CD4-positive, alpha-beta T cell treated with Interferon alpha-2 for 1 hour (primary cell): ENCODE measurements around the gene PTGIS.

ENCODE experiments used
- DNase-seq, 2 donors: peaks; one replicate each; pipeline ENCODE4 v3.0.0-alpha.2; 2020 to 2022

The PTGIS gene

DNA sequence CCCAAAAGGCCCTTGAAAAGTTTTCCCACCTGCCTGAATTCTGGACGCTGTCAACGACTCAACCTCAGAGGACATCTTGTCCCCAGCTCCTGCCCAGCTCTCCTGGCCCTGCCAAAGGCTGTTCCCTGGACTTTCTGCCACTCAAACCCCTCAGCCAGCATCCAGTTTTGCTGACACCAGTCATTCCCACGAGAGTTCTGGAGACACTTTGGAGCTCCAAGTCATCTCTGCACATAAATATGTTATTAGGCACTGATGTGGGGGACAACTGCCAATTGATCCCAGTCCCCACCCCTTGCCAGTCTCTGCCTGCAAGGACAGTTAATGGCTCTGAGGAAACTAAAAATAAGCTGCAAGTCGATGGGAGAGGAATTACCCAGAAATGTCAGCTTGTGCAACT is 46.6 kb downstream of the PTGIS start:
- DNase-seq, result no peak

DNA sequence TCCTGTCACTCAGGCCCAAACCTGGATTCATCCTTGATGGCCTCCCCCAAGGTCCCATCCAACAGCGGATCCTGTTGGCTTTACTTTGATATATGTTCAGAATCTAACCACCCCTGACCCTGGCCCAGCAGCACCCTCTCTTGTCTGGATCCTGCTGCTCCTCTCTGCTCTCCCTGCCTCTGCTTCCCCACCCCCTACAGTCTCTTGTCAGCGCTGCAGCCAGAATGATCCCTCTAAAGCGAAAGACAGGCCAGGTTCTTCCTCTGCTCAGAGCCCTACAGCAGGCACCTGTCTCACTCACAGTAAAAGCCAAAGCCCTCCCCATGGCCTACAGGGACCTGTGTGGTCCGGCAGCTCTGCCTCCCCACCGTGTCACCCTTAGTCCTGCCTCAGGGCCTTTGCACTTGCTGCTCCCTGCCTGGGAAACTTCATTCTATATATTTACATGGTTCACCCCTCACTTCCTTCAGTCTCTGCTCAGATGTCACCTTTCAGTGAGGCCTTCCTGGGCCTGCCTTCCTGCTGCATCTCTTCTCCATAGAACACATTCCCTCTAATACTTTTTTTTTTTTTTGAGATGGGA is 48.1 kb downstream of the PTGIS start:
- DNase-seq, result no peak

DNA sequence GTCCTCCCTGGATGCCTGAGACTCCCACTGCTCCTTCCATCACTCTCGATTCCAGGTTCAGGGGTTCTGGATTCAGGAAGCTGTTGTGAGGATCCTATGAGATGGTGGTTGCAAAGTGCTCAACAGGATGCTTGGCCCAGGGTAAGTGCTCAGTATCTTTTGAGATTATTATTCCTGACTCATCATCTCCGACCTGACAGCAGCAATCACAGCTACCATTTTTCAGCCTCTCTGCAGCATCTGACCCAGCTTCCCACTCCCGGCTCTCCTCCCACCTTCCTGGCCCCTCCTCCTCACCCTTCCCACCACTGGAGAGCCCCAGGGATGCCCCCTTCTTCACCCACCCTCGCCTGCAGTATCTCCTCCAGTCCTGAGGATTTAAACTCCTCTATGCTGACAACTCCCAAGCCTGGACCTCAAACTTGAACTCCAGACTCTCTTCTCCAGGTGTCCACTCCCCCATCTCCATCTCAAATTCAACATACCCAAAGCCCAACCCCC is 48.7 kb downstream of the PTGIS start:
- no peak for DNase-seq

DNA sequence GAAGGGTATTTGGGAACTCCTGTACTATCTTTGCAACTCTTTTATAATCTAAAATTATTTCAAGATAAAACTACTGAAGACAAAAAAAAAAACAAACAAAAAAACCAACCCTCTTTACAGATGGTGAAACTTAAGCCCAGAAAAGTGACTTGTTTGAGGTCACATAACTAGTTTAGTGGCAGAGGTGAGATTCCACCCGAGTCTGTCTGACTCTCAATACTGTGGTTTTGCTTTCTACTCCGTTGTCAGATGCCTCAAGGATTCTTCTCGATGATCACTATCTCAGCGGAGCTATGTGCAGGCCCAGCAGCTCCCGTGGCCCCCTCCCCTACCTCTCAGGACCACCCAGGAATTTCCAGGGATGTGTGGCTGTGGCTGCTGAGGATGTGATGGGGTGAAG is 49.4 kb downstream of the PTGIS start:
- DNase-seq, result peak in 1 of 2 donors; percentile 20

DNA sequence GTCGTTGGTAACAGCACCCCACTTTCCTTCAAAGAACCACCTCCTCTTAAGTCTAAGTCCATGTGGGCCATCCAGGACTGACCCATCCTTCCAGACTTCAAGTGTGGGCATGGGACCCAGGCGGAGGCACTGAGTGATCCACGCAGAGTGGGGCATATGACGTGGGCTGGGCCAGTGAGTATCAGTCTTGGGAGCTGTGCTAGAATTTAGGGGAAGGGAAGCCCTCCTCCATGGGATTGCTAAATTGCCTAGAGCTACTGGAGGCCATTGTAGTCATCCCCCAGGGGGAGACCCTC is 50.2 kb downstream of the PTGIS start:
- no peak for DNase-seq

DNA sequence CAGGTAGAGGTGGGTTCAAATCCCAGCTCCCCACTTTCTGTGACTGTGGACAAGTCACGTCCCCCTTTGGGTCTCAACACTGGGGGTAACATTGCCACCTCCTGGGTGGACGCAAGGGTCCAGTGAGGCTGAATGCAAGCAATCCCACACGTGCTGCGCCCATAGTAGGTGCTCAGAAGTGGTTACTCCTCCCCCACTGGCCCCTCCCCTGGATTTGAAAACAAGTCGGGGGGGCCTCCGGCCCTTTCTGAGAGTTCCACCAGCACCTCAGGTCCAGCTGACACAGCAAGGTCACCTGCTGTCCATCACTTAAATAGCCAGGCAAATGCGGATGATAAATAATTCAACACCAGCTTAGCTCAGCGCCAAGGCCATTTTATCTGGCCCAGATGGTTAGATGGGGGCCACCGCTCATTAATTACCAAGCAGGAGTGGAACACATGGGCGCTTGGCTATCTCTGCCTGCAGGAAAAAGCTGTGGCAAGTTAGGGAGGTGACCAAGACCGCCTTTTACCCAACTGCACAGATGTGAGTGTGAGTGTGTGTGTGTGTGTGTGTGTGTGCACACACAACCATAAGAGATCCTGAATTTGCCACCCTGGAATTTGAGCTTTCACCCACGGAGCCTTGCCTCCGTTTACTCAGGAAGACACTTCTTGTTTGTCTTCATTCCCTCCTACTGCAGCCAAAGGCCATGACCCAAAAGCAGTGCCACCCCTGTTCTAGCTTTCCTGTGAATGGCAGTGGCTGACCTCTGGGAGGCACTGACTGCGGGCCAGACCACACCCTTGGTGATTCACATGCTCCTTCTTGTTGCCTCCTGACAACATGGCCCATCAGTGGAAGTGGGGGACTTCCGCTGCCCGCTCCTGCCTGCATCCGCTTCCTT is 50.8 kb downstream of the PTGIS start:
- DNase-seq, result no peak

DNA sequence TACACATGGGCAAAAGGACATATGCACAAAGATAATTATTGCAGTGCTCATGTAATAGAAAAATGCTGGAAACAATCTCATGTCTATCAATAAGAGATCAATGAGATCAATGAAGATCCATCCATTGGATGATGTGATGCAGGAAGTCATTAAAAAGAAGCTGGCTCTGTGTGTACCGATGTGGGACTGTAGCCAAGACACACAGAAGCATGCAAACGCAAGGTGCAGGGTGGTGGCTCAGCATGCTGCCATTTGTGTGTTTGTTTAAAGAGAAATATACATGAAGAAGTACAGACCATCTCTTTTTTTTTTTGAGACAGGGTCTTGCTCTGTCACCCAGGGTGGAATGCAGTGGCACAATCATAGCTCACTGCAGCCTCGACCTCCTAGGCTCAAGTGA is 52.4 kb downstream of the PTGIS start:
- no peak for DNase-seq

DNA sequence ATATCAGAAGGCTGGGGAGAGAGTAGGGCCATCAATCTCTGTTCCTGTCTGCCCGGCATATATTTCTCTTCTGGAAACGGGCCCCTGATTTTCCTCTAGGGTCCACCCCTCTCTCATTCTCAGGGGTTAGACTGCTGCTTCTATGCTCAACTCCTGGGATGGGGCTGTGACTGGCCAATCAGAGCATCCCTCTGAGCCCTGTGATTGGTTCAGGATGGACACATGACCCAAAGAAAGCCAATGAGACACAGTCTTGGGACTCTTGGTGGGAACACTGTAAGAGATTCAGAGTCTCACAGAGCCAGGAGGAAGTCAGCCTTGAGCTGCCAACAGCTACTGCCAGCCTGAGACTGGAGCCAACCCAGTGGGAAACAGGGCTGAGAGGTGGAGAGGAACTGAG is 54.4 kb downstream of the PTGIS start:
- DNase-seq, result no peak

- no peak for DNase-seq
Measured at GRCh38 chr20:49513009-49513408, 54.9 kb downstream of the PTGIS start.

GRCh38 chr20:49511788-49512525 is 56.0 kb downstream of the PTGIS start:
- DNase-seq, result no peak

DNA sequence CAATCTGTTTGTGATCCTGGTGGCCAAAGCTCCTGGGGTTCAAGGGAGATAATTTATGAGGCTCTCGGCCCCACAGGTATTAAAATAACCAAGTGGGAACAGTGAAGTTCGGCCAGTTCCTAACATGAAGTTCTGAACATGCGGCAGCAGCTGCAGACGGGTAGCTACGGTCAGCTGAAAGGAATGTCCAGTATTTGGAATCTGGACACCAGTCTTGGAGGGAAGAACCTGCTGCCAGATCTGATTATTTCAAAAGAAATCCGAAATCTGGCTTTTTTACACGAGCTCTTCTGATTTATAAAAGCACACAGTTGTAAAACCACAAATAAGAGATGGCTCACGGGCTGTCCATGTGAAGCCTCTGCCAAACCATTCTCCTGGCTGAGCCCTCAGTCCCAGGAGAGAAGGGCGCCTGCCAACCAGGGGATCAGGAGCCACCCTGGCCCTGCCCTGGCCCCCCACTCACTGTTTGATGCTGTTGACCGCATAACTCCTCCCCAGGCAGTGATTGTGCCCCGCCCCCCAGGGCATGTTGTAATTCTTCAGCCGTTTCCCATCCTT is 57.3 kb downstream of the PTGIS start:
- DNase-seq, result no peak

- peak in 1 of 2 donors; percentile 42 for DNase-seq
Measured at GRCh38 chr20:49508435-49509199, 59.3 kb downstream of the PTGIS start.

- DNase-seq, result no peak
Measured at GRCh38 chr20:49507741-49508434, 60.0 kb downstream of the PTGIS start.

GRCh38 chr20:49505518-49505917 is 62.4 kb downstream of the PTGIS start:
- DNase-seq, result no peak

- DNase-seq, result no peak
Measured at GRCh38 chr20:49503176-49503575, 64.8 kb downstream of the PTGIS start.

DNA sequence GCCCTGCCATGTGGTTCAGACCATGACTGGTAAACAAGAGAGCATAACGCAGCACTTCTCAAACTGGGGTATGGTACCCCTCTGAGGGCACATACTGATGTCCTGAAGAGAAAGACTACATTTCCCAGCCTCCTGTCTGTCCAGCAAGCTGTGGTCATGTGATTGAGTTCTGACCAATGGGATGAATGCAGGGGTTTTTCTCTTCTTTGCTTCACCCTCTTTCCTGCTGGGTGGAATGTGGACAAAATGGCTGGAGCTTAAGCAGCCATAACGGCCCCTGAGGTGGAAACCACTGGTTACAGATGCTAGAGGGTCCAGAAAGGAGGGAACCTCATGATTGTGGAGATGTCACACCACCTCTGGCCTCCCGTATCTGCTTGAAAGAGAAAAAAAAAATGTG is 66.0 kb downstream of the PTGIS start:
- DNase-seq, result peak in 1 of 2 donors; percentile 6

GRCh38 chr20:49497398-49497669 is 70.6 kb downstream of the PTGIS start:
- no peak for DNase-seq

DNA sequence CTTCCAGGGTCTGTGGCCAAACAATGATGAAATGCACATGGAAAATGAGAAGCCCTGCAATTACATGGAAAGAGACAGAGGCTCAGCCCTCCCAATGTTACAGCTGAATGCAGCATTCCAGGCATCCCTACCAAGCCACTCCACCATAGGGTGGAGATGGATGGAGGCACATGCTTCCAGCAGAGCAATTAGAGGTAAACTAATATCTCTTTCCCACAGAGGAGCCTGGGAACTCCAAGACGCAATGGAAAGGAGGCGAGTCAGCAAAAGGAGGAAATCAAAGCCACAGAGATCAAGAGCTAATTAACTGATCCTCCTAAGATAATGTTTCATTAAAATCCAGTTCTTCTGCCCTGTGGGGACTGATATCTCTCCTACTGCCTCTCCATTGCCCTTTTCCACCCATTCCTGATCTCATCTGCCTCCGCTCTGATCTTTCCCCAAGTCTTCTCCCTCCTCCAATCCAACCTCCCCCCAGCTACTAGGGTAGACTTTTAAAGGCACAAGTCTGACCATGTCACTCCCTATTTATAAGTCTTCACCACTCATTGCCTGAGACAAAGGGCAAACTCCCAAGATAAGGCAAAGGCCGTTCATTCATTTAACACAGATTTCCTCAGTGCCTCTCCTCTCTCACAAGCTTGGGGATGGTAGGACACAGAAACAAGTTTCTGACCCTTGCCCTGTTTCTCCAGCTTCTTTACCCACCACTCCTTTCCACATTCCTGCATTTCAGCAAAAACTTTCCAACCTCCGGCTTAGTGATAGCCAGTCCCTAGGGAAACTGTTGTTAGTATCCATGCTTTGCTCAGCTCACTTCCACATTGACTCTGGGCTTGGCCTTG is 71.2 kb downstream of the PTGIS start:
- no peak for DNase-seq

DNA sequence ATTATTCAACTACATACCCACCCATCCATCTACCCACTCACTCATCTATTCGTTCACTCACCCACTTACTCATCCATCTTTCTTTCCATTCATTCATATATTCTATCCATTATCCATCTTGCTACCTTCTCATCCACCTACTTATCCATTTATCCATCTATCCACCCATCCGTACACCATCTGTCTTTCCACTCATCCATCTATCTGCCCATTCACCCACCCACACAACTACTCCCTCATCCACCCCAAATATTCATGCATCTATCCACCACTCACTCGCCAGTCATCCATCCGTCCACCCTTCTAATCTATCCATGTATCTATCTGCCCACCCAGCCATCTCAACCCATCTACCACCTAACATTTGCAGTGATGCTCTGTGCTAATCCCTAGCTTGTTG is 71.9 kb downstream of the PTGIS start:
- DNase-seq, result no peak

GRCh38 chr20:49490689-49491088 is 77.2 kb downstream of the PTGIS start:
- no peak for DNase-seq

- no peak for DNase-seq
Measured at GRCh38 chr20:49489688-49490087, 78.2 kb downstream of the PTGIS start.
